Caco-2 (cell line): ENCODE results near the gene CYTL1. TPM values are rescaled to one million over a fixed set of nuclear protein-coding genes. Genes with fewer than 3 reads are reported as not detected.

ENCODE experiments used
- BruUV-seq: library from RNA; stranded (reverse); fragments of 400-500 nt; replicated peaks from 2 replicates; lab custom pipeline; 2021; lab: Mats Ljungman, UMichigan
- CTCF ChIA-PET: fragments of 300-600 bp; sonication (Branson Sonifier 250); formaldehyde crosslinking; loops from one replicate; lab custom pipeline; 2022; ENCODE audit warnings: antibody characterized with exemption; lab: Charles Lee
- POLR2A ChIA-PET: fragments of 300-600 bp; sonication (Branson Sonifier 250); formaldehyde crosslinking; loops from one replicate; lab custom pipeline; 2022; ENCODE audit warnings: antibody characterized with exemption; lab: Charles Lee
- DNase-seq, 2 experiments: peaks; one replicate each; pipeline versions ENCODE4 v3.0.0 to v3.0.0-alpha.2; 2020 to 2022
- H3K27me3 ChIP-seq: replicated peaks from 2 replicates; pipeline ENCODE4 v1.6.0; 2011; ENCODE audit warnings: low read length; ENCODE audit not compliant: control insufficient read depth, insufficient read depth
- H3K36me3 ChIP-seq: 2 replicates; pipeline ENCODE4 v1.5.1; 2011; ENCODE audit warnings: low read length; ENCODE audit not compliant: control insufficient read depth, insufficient read depth
- H3K4me1 ChIP-seq: fragments of 250-450 bp; sonication (Bioruptor Pico); 2 replicates; pipeline ENCODE4 v1.5.1; 2020; ENCODE audit warnings: mild to moderate bottlenecking
- H3K4me3 ChIP-seq: 2 replicates; pipeline ENCODE4 v1.5.1; 2011; ENCODE audit warnings: low read depth, mild to moderate bottlenecking, control low read depth, low read length
- H3K9me3 ChIP-seq: fragments of 250-450 bp; sonication (Bioruptor Pico); 2 replicates; pipeline ENCODE4 v1.5.1; 2020; ENCODE audit warnings: mild to moderate bottlenecking, moderate library complexity
- H3K27ac Mint-ChIP-seq: one replicate; pipeline ENCODE4 v1.8.0; 2022; ENCODE audit warnings: mixed read lengths; ENCODE audit not compliant: unreplicated experiment
- H3K27me3 Mint-ChIP-seq: one replicate; pipeline ENCODE4 v1.8.0; 2022; ENCODE audit warnings: mixed read lengths; ENCODE audit not compliant: insufficient read depth, unreplicated experiment
- H3K36me3 Mint-ChIP-seq: one replicate; pipeline ENCODE4 v1.8.0; 2022; ENCODE audit warnings: mild to moderate bottlenecking, mixed read lengths; ENCODE audit not compliant: insufficient read depth, unreplicated experiment
- H3K4me1 Mint-ChIP-seq: one replicate; pipeline ENCODE4 v1.8.0; 2022; ENCODE audit warnings: low read depth, mixed read lengths; ENCODE audit not compliant: unreplicated experiment
- H3K4me3 Mint-ChIP-seq: one replicate; pipeline ENCODE4 v1.8.0; 2022; ENCODE audit warnings: mild to moderate bottlenecking, moderate library complexity, mixed read lengths; ENCODE audit not compliant: unreplicated experiment
- H3K9me3 Mint-ChIP-seq: one replicate; pipeline ENCODE4 v1.8.0; 2022; ENCODE audit warnings: mixed read lengths; ENCODE audit not compliant: unreplicated experiment
- CTCF ChIP-seq, 2 experiments: fragments of 200-600 bp in 1 of 2; IDR thresholded peaks; 1 replicate in 1 of 2; 2 replicates in 1 of 2; pipeline versions ENCODE4 v1.5.1 to v1.8.0; 2011 to 2022; ENCODE audit warnings: antibody characterized with exemption in 1 of 2, control low read depth in 1 of 2, inconsistent platforms in 1 of 2, low read depth in 1 of 2, low read length in 1 of 2, mild to moderate bottlenecking in 1 of 2, moderate library complexity in 1 of 2; ENCODE audit not compliant: insufficient read depth in 1 of 2, severe bottlenecking in 1 of 2, unreplicated experiment in 1 of 2
- intact Hi-C: fragments of 100-400 bp; cut with micrococcal nuclease; formaldehyde crosslinking; loops from one replicate; pipeline ENCODE4 v1.10.0; 2022; ENCODE audit not compliant: unreplicated experiment
- total RNA-seq: library from RNA; stranded (reverse); gene quantifications from 2 replicates; pipeline ENCODE4 v1.2.3, GENCODE V29; 2022

Gene CYTL1
- total RNA-seq, 1 experiment from 2014 or later = not detected

DNA sequence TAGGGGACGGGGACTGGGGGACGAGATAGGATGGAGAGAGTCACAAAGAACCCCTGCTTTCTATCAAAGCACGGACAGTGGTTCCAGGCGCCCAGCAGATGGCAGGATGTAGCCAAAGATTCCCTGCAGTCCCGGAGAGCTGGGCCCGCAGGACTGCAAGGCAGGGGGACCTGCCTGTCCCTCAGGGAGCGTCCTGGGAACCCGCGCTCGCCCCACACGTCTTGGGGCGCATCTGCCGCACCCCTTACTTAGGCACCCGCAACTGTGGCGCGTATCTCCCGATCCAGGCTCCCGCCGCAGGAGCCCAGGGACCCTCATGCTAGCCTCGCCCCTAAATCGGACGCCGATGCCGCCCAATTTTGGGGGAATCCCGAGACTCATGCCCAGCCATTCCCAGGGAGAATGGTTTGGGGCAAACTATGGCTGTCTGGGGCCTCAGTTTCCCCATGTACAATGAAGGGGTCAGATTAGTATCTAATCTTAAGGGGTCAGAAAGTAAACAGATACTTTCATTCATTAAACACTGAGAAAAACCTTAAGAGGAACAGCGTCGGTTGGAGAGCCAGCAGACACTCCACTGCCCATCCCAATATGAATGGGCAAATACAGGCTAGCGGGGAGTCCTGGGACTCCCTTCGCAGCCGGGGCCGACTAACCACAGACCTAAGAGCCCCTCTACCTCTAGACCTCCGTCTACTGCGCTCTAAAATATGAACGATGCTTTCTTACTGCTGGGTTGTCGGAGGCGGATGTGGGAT lies 31.4 kb upstream of the CYTL1 start:
- H3K27me3 Mint-ChIP-seq = peaks cover 2% of the 10 kb centered on the region
- intact Hi-C loops = loop anchor here (1.0 to 10.0 kb wide), 4 partner anchors 92 to 762 kb away; no protein-coding TSS in a partner anchor
- H3K9me3 ChIP-seq = peaks cover 2% of the 10 kb centered on the region; the same call in 1 of the 2 replicates
- H3K27ac Mint-ChIP-seq = peak overlapping the region; percentile 42
- peak; percentile 63 to 73 for DNase-seq
- H3K4me3 Mint-ChIP-seq = peak overlapping the region; percentile 73
- TSS peak; percentile 28 for BruUV-seq
- H3K36me3 Mint-ChIP-seq = peaks cover 10% of the 10 kb centered on the region
- peak; percentile 60 for TF ChIP-seq CTCF (IDR thresholded peaks at IDR 0.05; ENCODE audit: insufficient read depth in 1 of 2, low read depth in 1 of 2, low read length in 1 of 2, severe bottlenecking in 1 of 2, unreplicated experiment in 1 of 2)
- POLR2A ChIA-PET = interaction anchor here (0.5 kb wide), 1 partner anchor 125 kb away, joined by 3 read pairs; no protein-coding TSS in a partner anchor
- H3K36me3 ChIP-seq = no peaks in the 10 kb centered on the region
- peaks cover 2% of the 10 kb centered on the region for H3K9me3 Mint-ChIP-seq
- peaks cover 15% of the 10 kb centered on the region for H3K4me1 Mint-ChIP-seq
- peak overlapping the region; percentile 34 for H3K4me3 ChIP-seq
- CTCF ChIA-PET = interaction anchor here (0.7 to 1.0 kb wide), 2 partner anchors 359 to 409 kb away, joined by 3 to 5 read pairs; no protein-coding TSS in a partner anchor
- peaks cover 30% of the 10 kb centered on the region for H3K4me1 ChIP-seq
- no peaks in the 10 kb centered on the region for H3K27me3 ChIP-seq

DNA sequence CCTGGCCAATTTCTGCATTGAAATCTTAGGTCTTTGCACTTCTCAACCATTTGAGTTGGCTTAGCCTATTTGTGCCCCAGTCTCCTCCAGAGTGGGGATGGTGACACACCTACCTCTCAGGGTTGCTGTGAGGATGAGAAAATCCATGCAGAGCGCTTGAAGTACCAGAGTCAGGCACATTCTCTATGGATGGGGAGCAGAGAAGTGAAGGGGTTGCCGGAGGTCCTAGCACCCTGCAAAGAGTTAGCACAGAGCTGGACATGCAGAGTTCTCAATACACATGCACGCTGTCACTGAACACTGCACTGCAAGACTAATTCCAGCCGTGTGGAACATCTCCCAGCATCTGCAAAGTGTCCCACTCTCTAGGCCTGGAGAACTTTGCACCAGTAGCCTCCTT lies 29.5 kb upstream of the CYTL1 start:
- Mint-ChIP-seq H3K4me1 (no peaks in the 10 kb centered on the region), H3K9me3 (peaks cover 10% of the 10 kb centered on the region), H3K4me3 (no peak overlapping the region), H3K27ac (no peak overlapping the region), H3K36me3 (no peaks in the 10 kb centered on the region), H3K27me3 (peaks cover 4% of the 10 kb centered on the region)
- TF ChIP-seq CTCF (IDR thresholded peaks at IDR 0.05; ENCODE audit: insufficient read depth in 1 of 2, low read depth in 1 of 2, low read length in 1 of 2, severe bottlenecking in 1 of 2, unreplicated experiment in 1 of 2) = no peak
- peaks cover 10% of the 10 kb centered on the region for H3K4me1 ChIP-seq
- ChIA-PET POLR2A (no interaction called here), CTCF (no interaction called here)
- BruUV-seq = no TSS peak
- intact Hi-C loops = no loop called here
- no peaks in the 10 kb centered on the region for H3K27me3 ChIP-seq
- no peaks in the 10 kb centered on the region for H3K36me3 ChIP-seq
- peaks cover 4% of the 10 kb centered on the region; the same call in 1 of the 2 replicates for H3K9me3 ChIP-seq
- DNase-seq = no peak
- H3K4me3 ChIP-seq = no peak overlapping the region

GRCh38 chr4:5045097-5045496 lies 25.8 kb upstream of the CYTL1 start:
- Mint-ChIP-seq H3K4me1 (no peaks in the 10 kb centered on the region), H3K27me3 (peaks cover 4% of the 10 kb centered on the region), H3K36me3 (no peaks in the 10 kb centered on the region), H3K27ac (no peak overlapping the region), H3K4me3 (no peak overlapping the region), H3K9me3 (peaks cover 10% of the 10 kb centered on the region)
- DNase-seq = no peak
- H3K4me1 ChIP-seq = no peaks in the 10 kb centered on the region
- CTCF ChIA-PET = no interaction called here
- POLR2A ChIA-PET = no interaction called here
- H3K36me3 ChIP-seq = no peaks in the 10 kb centered on the region
- no peak for TF ChIP-seq CTCF (IDR thresholded peaks at IDR 0.05; ENCODE audit: insufficient read depth in 1 of 2, low read depth in 1 of 2, low read length in 1 of 2, severe bottlenecking in 1 of 2, unreplicated experiment in 1 of 2)
- peaks cover 4% of the 10 kb centered on the region; the same call in 1 of the 2 replicates for H3K9me3 ChIP-seq
- intact Hi-C loops = no loop called here
- no TSS peak for BruUV-seq
- H3K4me3 ChIP-seq = no peak overlapping the region
- no peaks in the 10 kb centered on the region for H3K27me3 ChIP-seq
